SK-N-SH (cell line): ENCODE data around the gene COX4I1. TPM values are rescaled to one million over a fixed set of nuclear protein-coding genes. Genes with fewer than 3 reads are reported as not detected.

ENCODE experiments used
- CTCF ChIA-PET: fragments of 300-600, 350-600 bp; formaldehyde crosslinking; extraction: SDS; loops from one replicate; lab custom pipeline; 2021; lab: Yijun Ruan, JAX
- POLR2A ChIA-PET: fragments of 350-600 bp; sonication (Branson Sonifier 250); formaldehyde crosslinking; extraction: SDS; loops from one replicate; lab custom pipeline; 2020; ENCODE audit warnings: antibody characterized with exemption, inconsistent platforms; lab: Yijun Ruan, JAX
- DNase-seq: peaks from one replicate; pipeline ENCODE4 v3.0.0; 2012
- H2AFZ ChIP-seq: fragments of 200-600 bp; sonication (generic); 2 replicates; pipeline ENCODE4 v1.8.1; 2016; ENCODE audit warnings: antibody characterized with exemption, mild to moderate bottlenecking, low read depth
- H3F3A ChIP-seq: fragments of 200-600 bp; sonication (generic); replicated peaks from 2 replicates; pipeline ENCODE3; 2016; ENCODE audit warnings: antibody characterized with exemption, mild to moderate bottlenecking; ENCODE audit not compliant: insufficient read depth
- H3K27ac ChIP-seq, 2 experiments: fragments of 200-500 bp in 1 of 2; fragments of 200-600 bp in 1 of 2; sonication (Bioruptor generic) in 1 of 2; sonication (generic), shearing (Covaris generic) in 1 of 2; 2 replicates each; pipeline versions ENCODE4 v1.5.1 to v1.6.1; 2014 to 2016; ENCODE audit warnings: low read depth in 2 of 2, inconsistent platforms in 1 of 2, low read length in 1 of 2, mild to moderate bottlenecking in 1 of 2, mixed read lengths in 1 of 2
- H3K27me3 ChIP-seq: fragments of 200-600 bp; sonication (generic), shearing (Covaris generic); 2 replicates; pipeline ENCODE4 v1.6.1; 2016; ENCODE audit warnings: mixed run types; ENCODE audit not compliant: insufficient read depth
- H3K36me3 ChIP-seq, 2 experiments: fragments of 200-500 bp in 1 of 2; fragments of 200-600 bp in 1 of 2; sonication (Bioruptor generic) in 1 of 2; sonication (generic) in 1 of 2; replicated peaks in 1 of 2; 2 replicates each; pipeline versions ENCODE3 to v1.5.1; 2014 to 2016; ENCODE audit warnings: low read length in 1 of 2, mild to moderate bottlenecking in 1 of 2; ENCODE audit not compliant: insufficient read depth in 2 of 2, control insufficient read depth in 1 of 2
- H3K4me1 ChIP-seq, 2 experiments: fragments of 200-500 bp in 1 of 2; fragments of 200-600 bp in 1 of 2; sonication (Bioruptor generic) in 1 of 2; sonication (generic), shearing (Covaris generic) in 1 of 2; 2 replicates each; pipeline versions ENCODE4 v1.5.1 to v1.6.1; 2014 to 2016; ENCODE audit warnings: low read depth in 1 of 2, low read length in 1 of 2, mixed run types in 1 of 2; ENCODE audit not compliant: insufficient read depth in 2 of 2, control insufficient read depth in 1 of 2
- H3K4me2 ChIP-seq: fragments of 200-600 bp; sonication (generic), shearing (Covaris generic); 2 replicates; pipeline ENCODE4 v1.6.1; 2017; ENCODE audit warnings: mixed run types
- H3K4me3 ChIP-seq, 2 experiments: fragments of 200-500 bp in 1 of 2; fragments of 200-600 bp in 1 of 2; sonication (Bioruptor generic) in 1 of 2; sonication (generic), shearing (Covaris generic) in 1 of 2; 2 replicates each; pipeline versions ENCODE4 v1.5.1 to v1.8.1; 2014 to 2016; ENCODE audit warnings: low read depth in 2 of 2, inconsistent platforms in 1 of 2, low read length in 1 of 2, mild to moderate bottlenecking in 1 of 2, mixed read lengths in 1 of 2, moderate library complexity in 1 of 2
- H3K79me2 ChIP-seq: fragments of 200-600 bp; sonication (generic); 2 replicates; pipeline ENCODE4 v1.8.1; 2017; ENCODE audit warnings: mild to moderate bottlenecking; ENCODE audit not compliant: insufficient read depth
- H3K9ac ChIP-seq: fragments of 200-600 bp; sonication (generic); 2 replicates; pipeline ENCODE4 v1.6.1; 2017; ENCODE audit warnings: mixed run types
- H3K9me2 ChIP-seq: fragments of 200-600 bp; sonication (generic); 2 replicates; pipeline ENCODE4 v1.6.1; 2017; ENCODE audit warnings: mixed run types
- H3K9me3 ChIP-seq: fragments of 200-600 bp; sonication (generic); 2 replicates; pipeline ENCODE4 v1.6.1; 2017; ENCODE audit warnings: mixed run types, mild to moderate bottlenecking, moderate library complexity
- H4K20me1 ChIP-seq: fragments of 200-600 bp; sonication (generic); 2 replicates; pipeline ENCODE4 v1.6.1; 2017; ENCODE audit warnings: mild to moderate bottlenecking, mixed run types; ENCODE audit not compliant: insufficient read depth
- CHD2 ChIP-seq: fragments of 150-350 bp; IDR thresholded peaks from 2 replicates; pipeline ENCODE4 v1.6.1; 2018; ENCODE audit warnings: low read length; ENCODE audit not compliant: partially characterized antibody
- EZH2phosphoT487 ChIP-seq: fragments of 200-600 bp; sonication (generic); IDR thresholded peaks from 2 replicates; pipeline ENCODE4 v1.6.1; 2017; ENCODE audit warnings: low read depth, mixed run types, mild to moderate bottlenecking, antibody characterized with exemption, moderate library complexity, borderline replicate concordance
- FOXJ3 ChIP-seq: sonication (generic); formaldehyde crosslinking; IDR thresholded peaks from 2 replicates; pipeline ENCODE4 v1.5.1; 2020; ENCODE audit warnings: mild to moderate bottlenecking, missing genetic modification reagents
- FOXM1 ChIP-seq: IDR thresholded peaks from 2 replicates; pipeline ENCODE4 v1.4.0; 2012; ENCODE audit warnings: low read depth, mild to moderate bottlenecking
- GABPA ChIP-seq: IDR thresholded peaks from 2 replicates; pipeline ENCODE4 v1.4.0; 2012; ENCODE audit warnings: low read depth, mild to moderate bottlenecking
- IRF3 ChIP-seq: fragments of 150-350 bp; IDR thresholded peaks from 2 replicates; pipeline ENCODE4 v1.6.1; 2016; ENCODE audit warnings: mild to moderate bottlenecking, low read depth, low read length
- MAX ChIP-seq: IDR thresholded peaks from 2 replicates; pipeline ENCODE4 v1.4.0; 2012; ENCODE audit warnings: low read depth
- MXI1 ChIP-seq: IDR thresholded peaks from 2 replicates; pipeline ENCODE4 v1.6.1; 2012; ENCODE audit warnings: mild to moderate bottlenecking, low read depth, low read length, improper control_type of control experiment
- NRF1 ChIP-seq: IDR thresholded peaks from 2 replicates; pipeline ENCODE4 v1.6.1; 2012; ENCODE audit warnings: low read depth, mild to moderate bottlenecking, low read length
- REST ChIP-seq: IDR thresholded peaks from 2 replicates; pipeline ENCODE4 v1.6.1; 2012; ENCODE audit warnings: mild to moderate bottlenecking, low read depth, low read length, moderate library complexity
- RFX5 ChIP-seq: IDR thresholded peaks from 2 replicates; pipeline ENCODE4 v1.6.1; 2012; ENCODE audit warnings: mild to moderate bottlenecking, improper control_type of control experiment, low read length
- TEAD4 ChIP-seq: IDR thresholded peaks from 2 replicates; pipeline ENCODE4 v1.4.0; 2012; ENCODE audit warnings: mild to moderate bottlenecking, borderline replicate concordance; ENCODE audit not compliant: insufficient read depth
- USF1 ChIP-seq: IDR thresholded peaks from 2 replicates; pipeline ENCODE4 v1.4.0; 2012; ENCODE audit warnings: low read depth, borderline replicate concordance
- USF2 ChIP-seq: fragments of 150-350 bp; IDR thresholded peaks from 2 replicates; pipeline ENCODE4 v1.6.1; 2017; ENCODE audit warnings: antibody characterized with exemption, low read length, low read depth, borderline replicate concordance
- YY1 ChIP-seq: IDR thresholded peaks from 2 replicates; pipeline ENCODE4 v1.4.0; 2012; ENCODE audit warnings: low read depth, mild to moderate bottlenecking
- WGBS: methylation state at CpG from one replicate; pipeline ENCODE4 v1.1.6; 2017; ENCODE audit warnings: low lambda C conversion rate; 5-methylcytosine and 5-hydroxymethylcytosine counted together
- polyA plus RNA-seq, 3 experiments: library from polyadenylated mRNA; depleted of rRNA; stranded (reverse); fragments of >200 nt; gene quantifications; 2 replicates each; pipeline ENCODE4 v1.2.3, GENCODE V29; 2012

Gene COX4I1
- polyA plus RNA-seq, 1 of the 3 experiments (the other 2 are of a cell fraction), result 1,294 TPM

GRCh38 chr16:85803570-85803969, 4.1 kb downstream of the COX4I1 start:
- no peak overlapping the region for H2AFZ ChIP-seq
- H3K36me3 ChIP-seq, result peaks cover 35 to 57% of the 10 kb centered on the region in 2 experiments

More at GRCh38 chr16:85803570-85803969, 4.1 kb downstream of the COX4I1 start:
- Histone ChIP-seq H3K9me2 (no peaks in the 10 kb centered on the region), H3K9ac (no peak overlapping the region), H3F3A (peaks cover 3% of the 10 kb centered on the region), H3K27ac (no peak overlapping the region), H3K4me1 (peaks cover 10 to 11% of the 10 kb centered on the region in 2 experiments; a peak in 2 of 4 replicates), H4K20me1 (peaks cover 21% of the 10 kb centered on the region; the same call in 1 of the 2 replicates), H3K4me2 (no peak overlapping the region), H3K4me3 (no peak overlapping the region), H3K27me3 (no peaks in the 10 kb centered on the region), H3K79me2 (peaks cover 50% of the 10 kb centered on the region), H3K9me3 (no peaks in the 10 kb centered on the region)
- POLR2A ChIA-PET, result no interaction called here
- TF ChIP-seq FOXJ3 (CRISPR knock-in tag), result no peak
- TF ChIP-seq REST, result no peak
- TF ChIP-seq NRF1, result no peak
- TF ChIP-seq FOXM1, result no peak
- TF ChIP-seq IRF3, result no peak
- TF ChIP-seq GABPA, result no peak
- no peak for TF ChIP-seq CHD2
- no peak for TF ChIP-seq YY1
- TF ChIP-seq USF2, result no peak
- no peak for TF ChIP-seq USF1
- no peak for TF ChIP-seq MAX
- no peak for TF ChIP-seq RFX5
- no peak for TF ChIP-seq MXI1
- no peak for TF ChIP-seq TEAD4
- no peak for TF ChIP-seq EZH2phosphoT487
- CTCF ChIA-PET, result interaction anchor here (1.5 to 2.0 kb wide), 3 partner anchors 16 to 86 kb away, joined by 4 to 13 read pairs (median 10); no protein-coding TSS in a partner anchor
- DNase-seq, result no peak
- WGBS, result 73% methylated on average over 14 of the region's 14 CpGs
